Natural killer cell (primary cell): ENCODE measurements around the gene TULP4. TPM values are rescaled to one million over a fixed set of nuclear protein-coding genes. Genes with fewer than 3 reads are reported as not detected.

Experiments
- ATAC-seq, 3 donors: fragments of 150-1000 bp in 2 of 3; fragments of 200-7000 bp in 1 of 3; cut with Tn5 transposase; 1 replicate in 1 of 3; 2 replicates in 2 of 3; pipeline ENCODE4 v1.10.0; 2021; ENCODE audit warnings: mild to moderate bottlenecking in 2 of 3, moderate library complexity in 2 of 3
- DNase-seq, 2 donors: peaks; one replicate each; pipeline versions ENCODE4 v3.0.0 to v3.0.0-alpha.2; 2013 to 2021; ENCODE audit warnings: mixed read lengths in 1 of 2
- H3K27ac ChIP-seq: one replicate; pipeline ENCODE4 v1.5.1; 2013; ENCODE audit warnings: mild to moderate bottlenecking, low read length
- H3K27me3 ChIP-seq: one replicate; pipeline ENCODE4 v1.6.1; 2013; ENCODE audit warnings: low read length; ENCODE audit not compliant: control insufficient read depth, insufficient read depth
- H3K36me3 ChIP-seq: one replicate; pipeline ENCODE4 v1.6.1; 2013; ENCODE audit warnings: low read length; ENCODE audit not compliant: control insufficient read depth, insufficient read depth
- H3K4me1 ChIP-seq: one replicate; pipeline ENCODE4 v1.6.1; 2013; ENCODE audit warnings: low read length; ENCODE audit not compliant: control insufficient read depth, insufficient read depth
- H3K4me3 ChIP-seq: one replicate; pipeline ENCODE4 v1.5.1; 2013; ENCODE audit warnings: low read length
- H3K9me3 ChIP-seq: one replicate; pipeline ENCODE4 v1.6.1; 2013; ENCODE audit warnings: low read length; ENCODE audit not compliant: control insufficient read depth, insufficient read depth
- H3K27ac Mint-ChIP-seq, 2 donors: one replicate each; pipeline ENCODE4 v1.8.0; 2022; ENCODE audit warnings: mild to moderate bottlenecking in 2 of 2, mixed read lengths in 2 of 2, moderate library complexity in 1 of 2
- H3K27me3 Mint-ChIP-seq, 2 donors: one replicate each; pipeline ENCODE4 v1.8.0; 2022; ENCODE audit warnings: low read depth in 2 of 2, mixed read lengths in 2 of 2
- H3K36me3 Mint-ChIP-seq: one replicate; pipeline ENCODE4 v1.8.0; 2022; ENCODE audit warnings: mixed read lengths
- H3K4me1 Mint-ChIP-seq, 2 donors: one replicate each; pipeline ENCODE4 v1.8.0; 2022; ENCODE audit warnings: mixed read lengths in 2 of 2
- H3K4me3 Mint-ChIP-seq: one replicate; pipeline ENCODE4 v1.8.0; 2022; ENCODE audit warnings: mild to moderate bottlenecking, moderate library complexity, mixed read lengths
- H3K9me3 Mint-ChIP-seq, 2 donors: one replicate each; pipeline ENCODE4 v1.8.0; 2022; ENCODE audit warnings: mixed read lengths in 2 of 2
- WGBS: methylation state at CpG from one replicate; pipeline ENCODE4 v1.1.7; 2013; ENCODE audit warnings: missing lambda C conversion rate; ENCODE audit not compliant: insufficient coverage; 5-methylcytosine and 5-hydroxymethylcytosine counted together
- intact Hi-C: fragments of 100-400 bp; cut with micrococcal nuclease; formaldehyde crosslinking; loops from one replicate; pipeline ENCODE4 v1.14.2; 2022
- total RNA-seq, 4 donors: library from RNA; stranded (reverse); fragments of 120-200 nt in 1 of 4; gene quantifications; one replicate each; pipeline versions ENCODE4 v1.2.3 to v1.2.4, GENCODE V29; 2013 to 2022
- TF ChIP-seq, protein P1 (sequence below): fragments of 200-600 bp; IDR thresholded peaks from one replicate; pipeline ENCODE4 v1.8.0; 2022; ENCODE audit warnings: antibody characterized with exemption

Gene TULP4
- total RNA-seq, 3 donors from 2014 or later (not counting 1 experiment from before 2014, with no cell fraction given), result 75.2 to 89.5 (median 88.3) TPM

DNA sequence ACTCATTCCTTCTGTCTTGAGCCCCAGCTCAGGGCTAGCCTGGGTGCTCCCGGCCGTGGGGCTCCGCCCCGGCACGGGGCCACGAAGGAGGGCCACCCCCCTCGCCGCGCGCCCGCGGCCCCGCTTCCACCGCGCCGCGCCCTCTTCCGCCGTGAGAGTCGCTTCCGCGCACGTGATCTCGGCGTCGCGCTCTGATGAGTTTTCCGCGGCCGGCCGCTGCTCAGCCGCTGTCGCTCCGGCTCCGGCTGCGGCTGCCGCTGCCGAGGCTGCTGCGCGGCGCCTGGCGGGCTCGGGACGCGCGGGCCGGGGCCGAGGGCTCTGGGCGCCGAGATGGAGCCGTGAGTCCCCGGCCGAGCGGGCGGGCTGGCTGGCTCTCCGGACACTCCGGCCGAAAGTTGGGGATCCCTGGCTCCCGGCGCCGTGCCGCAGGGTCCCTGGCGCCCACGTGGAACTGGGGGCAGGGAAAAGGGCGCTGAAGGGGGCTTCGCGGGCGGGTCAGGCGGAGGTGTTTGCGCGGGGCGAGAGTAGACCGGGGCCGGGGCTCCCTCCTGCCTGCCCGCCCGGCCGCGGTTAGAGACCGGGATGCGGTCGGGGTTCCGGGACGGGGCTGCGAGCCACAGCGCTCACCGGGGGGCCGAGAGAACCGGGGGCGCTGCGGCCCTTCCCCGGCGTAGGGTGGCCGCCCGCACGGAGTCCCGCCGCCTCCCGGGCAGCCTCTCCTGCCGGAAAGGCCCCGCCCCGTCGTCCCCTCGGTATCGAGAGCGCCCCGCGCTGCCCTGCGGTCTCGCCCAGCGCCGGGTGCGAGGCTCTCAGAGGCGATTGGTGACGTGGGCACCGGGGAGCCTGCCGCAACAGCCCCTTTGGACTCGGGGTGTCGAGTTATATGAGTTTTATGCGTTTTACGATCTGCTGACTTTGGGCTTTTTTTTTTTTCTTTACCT lies 247.9 kb downstream of the TULP4 start, which contains the start of gene TMEM181:
Gene TMEM181, plus strand, starts transcription at position 197 of the 941 bp plus-strand sequence. Its CDS starts 134 bp downstream, at position 331.
- Mint-ChIP-seq H3K27ac (peak within 1 kb of the TSS; percentile 88 to 96), H3K27me3 (no peaks in the 10 kb centered on the region), H3K4me1 (peaks cover 42 to 45% of the 10 kb centered on the region in 2 donors), H3K4me3 (peak within 1 kb of the TSS; percentile 98), H3K36me3 (no peaks in the 10 kb centered on the region), H3K9me3 (no peaks in the 10 kb centered on the region)
- Histone ChIP-seq H3K27me3 (no peaks in the 10 kb centered on the region), H3K27ac (peak within 1 kb of the TSS; percentile 92), H3K9me3 (no peaks in the 10 kb centered on the region), H3K36me3 (no peaks in the 10 kb centered on the region), H3K4me3 (peak within 1 kb of the TSS; percentile 76), H3K4me1 (peaks cover 52% of the 10 kb centered on the region)
- intact Hi-C loops, result loop anchor here (1.0 to 10.0 kb wide), 2 partner anchors 155 to 328 kb away; no protein-coding TSS in a partner anchor
- WGBS, result under 1% methylated on average over 120 of the region's 120 CpGs
- peak; percentile 86 to 96 for DNase-seq
- TF ChIP-seq, protein P1, sequence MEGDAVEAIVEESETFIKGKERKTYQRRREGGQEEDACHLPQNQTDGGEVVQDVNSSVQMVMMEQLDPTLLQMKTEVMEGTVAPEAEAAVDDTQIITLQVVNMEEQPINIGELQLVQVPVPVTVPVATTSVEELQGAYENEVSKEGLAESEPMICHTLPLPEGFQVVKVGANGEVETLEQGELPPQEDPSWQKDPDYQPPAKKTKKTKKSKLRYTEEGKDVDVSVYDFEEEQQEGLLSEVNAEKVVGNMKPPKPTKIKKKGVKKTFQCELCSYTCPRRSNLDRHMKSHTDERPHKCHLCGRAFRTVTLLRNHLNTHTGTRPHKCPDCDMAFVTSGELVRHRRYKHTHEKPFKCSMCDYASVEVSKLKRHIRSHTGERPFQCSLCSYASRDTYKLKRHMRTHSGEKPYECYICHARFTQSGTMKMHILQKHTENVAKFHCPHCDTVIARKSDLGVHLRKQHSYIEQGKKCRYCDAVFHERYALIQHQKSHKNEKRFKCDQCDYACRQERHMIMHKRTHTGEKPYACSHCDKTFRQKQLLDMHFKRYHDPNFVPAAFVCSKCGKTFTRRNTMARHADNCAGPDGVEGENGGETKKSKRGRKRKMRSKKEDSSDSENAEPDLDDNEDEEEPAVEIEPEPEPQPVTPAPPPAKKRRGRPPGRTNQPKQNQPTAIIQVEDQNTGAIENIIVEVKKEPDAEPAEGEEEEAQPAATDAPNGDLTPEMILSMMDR, result no peak
- peak; percentile 81 to 91 (median 87) for ATAC-seq

- Histone ChIP-seq H3K36me3 (no peaks in the 10 kb centered on the region), H3K4me1 (peaks cover 59% of the 10 kb centered on the region), H3K9me3 (no peaks in the 10 kb centered on the region), H3K27me3 (no peaks in the 10 kb centered on the region), H3K4me3 (peak overlapping the region; percentile 76), H3K27ac (peak overlapping the region; percentile 92)
- Mint-ChIP-seq H3K27me3 (no peaks in the 10 kb centered on the region), H3K4me3 (peak overlapping the region; percentile 98), H3K4me1 (peaks cover 49 to 52% of the 10 kb centered on the region in 2 donors), H3K27ac (peak overlapping the region; percentile 88 to 96), H3K9me3 (no peaks in the 10 kb centered on the region), H3K36me3 (no peaks in the 10 kb centered on the region)
- WGBS, result 3% methylated on average over 19 of the region's 19 CpGs
- ATAC-seq, result no peak
- intact Hi-C loops, result loop anchor here (1.0 to 10.0 kb wide), 2 partner anchors 154 to 329 kb away; no protein-coding TSS in a partner anchor
- DNase-seq, result peak in 1 of 2 donors; percentile 37
- TF ChIP-seq, protein P1, result no peak
These were observed 248.6 kb downstream of the TULP4 start for GRCh38 chr6:158560836-158561320.

Other genes starting within 250 kb of the TULP4 start
- gene SERAC1, start 144.2 kb upstream of the TULP4 start, total RNA-seq, result 1 to 10 TPM; 2.1 to 3.0 (median 2.3) TPM
- gene GTF2H5, start 144.1 kb upstream of the TULP4 start, total RNA-seq, result 1 to 10 TPM; 5.6 to 9.2 (median 8.1) TPM
- gene TMEM181, start 247.6 kb downstream of the TULP4 start, total RNA-seq, result 10 to 100 TPM; 44.8 to 60.9 (median 45.0) TPM